ENCODE data around the gene RESP18. TPM values are rescaled to one million over a fixed set of nuclear protein-coding genes. Genes with fewer than 3 reads are reported as not detected.

The RESP18 gene
- total and polyA plus RNA-seq, 4 donors: not detected

- 81 to 85% methylated on average over 6 to 7 of the region's 7 CpGs for WGBS, 2 donors
- H3K4me3 ChIP-seq: no peak overlapping the region
Observed at GRCh38 chr2:219291394-219291793, 41.1 kb downstream of the RESP18 start.

GRCh38 chr2:219290381-219291171 is 42.0 kb downstream of the RESP18 start:
- Histone ChIP-seq H3K9me3 (ENCODE audit: control insufficient read depth in 4 of 4, insufficient read depth in 3 of 4, low read length in 3 of 4) (no peaks in the 10 kb centered on the region), H3K9ac (ENCODE audit: insufficient read depth in 1 of 2, low read length in 2 of 2) (no peak overlapping the region), H3K36me3 (ENCODE audit: control insufficient read depth in 4 of 4, insufficient read depth in 4 of 4, low read length in 4 of 4) (peaks cover 0 to 6% (median under 1%) of the 10 kb centered on the region in 4 donors), H3K27ac (ENCODE audit: low read depth in 1 of 2, low read length in 1 of 2) (no peak overlapping the region), H3K4me1 (ENCODE audit: control insufficient read depth in 5 of 5, insufficient read depth in 5 of 5, low read length in 5 of 5) (peaks cover 0 to 13% (median 4%) of the 10 kb centered on the region in 5 donors), H3K4me3 (no peak overlapping the region), H3K27me3 (ENCODE audit: control insufficient read depth in 3 of 3, insufficient read depth in 3 of 3, low read length in 2 of 3) (peaks cover 0 to 5% (median 0%) of the 10 kb centered on the region in 3 donors)
- no peak for DNase-seq
- no peak for TF ChIP-seq CTCF (IDR thresholded peaks at IDR 0.05; ENCODE audit: control extremely low read depth, extremely low read depth)
- WGBS, 2 donors: 88 to 92% methylated on average over 16 of the region's 16 CpGs
- no peak for ATAC-seq (ENCODE audit: insufficient read depth, low FRiP score)

More at GRCh38 chr2:219291394-219291793, 41.1 kb downstream of the RESP18 start:
- H3K36me3 ChIP-seq (ENCODE audit: control insufficient read depth in 4 of 4, insufficient read depth in 4 of 4, low read length in 4 of 4): no peaks in the 10 kb centered on the region
- H3K9me3 ChIP-seq (ENCODE audit: control insufficient read depth in 4 of 4, insufficient read depth in 3 of 4, low read length in 3 of 4): no peaks in the 10 kb centered on the region
- peaks cover 0 to 5% (median 0%) of the 10 kb centered on the region in 3 donors for H3K27me3 ChIP-seq (ENCODE audit: control insufficient read depth in 3 of 3, insufficient read depth in 3 of 3, low read length in 2 of 3)
- no peak for TF ChIP-seq CTCF (IDR thresholded peaks at IDR 0.05; ENCODE audit: control extremely low read depth, extremely low read depth)
- DNase-seq: no peak
- H3K9ac ChIP-seq (ENCODE audit: insufficient read depth in 1 of 2, low read length in 2 of 2): no peak overlapping the region
- no peak overlapping the region for H3K27ac ChIP-seq (ENCODE audit: low read depth in 1 of 2, low read length in 1 of 2)
- peaks cover 0 to 13% (median 4%) of the 10 kb centered on the region in 5 donors for H3K4me1 ChIP-seq (ENCODE audit: control insufficient read depth in 5 of 5, insufficient read depth in 5 of 5, low read length in 5 of 5)
- ATAC-seq (ENCODE audit: insufficient read depth, low FRiP score): no peak

- Histone ChIP-seq H3K9me3 (ENCODE audit: control insufficient read depth in 4 of 4, insufficient read depth in 3 of 4, low read length in 3 of 4) (no peaks in the 10 kb centered on the region), H3K4me3 (no peak overlapping the region), H3K36me3 (ENCODE audit: control insufficient read depth in 4 of 4, insufficient read depth in 4 of 4, low read length in 4 of 4) (peaks cover 0 to 13% (median 7%) of the 10 kb centered on the region in 4 donors), H3K4me1 (ENCODE audit: control insufficient read depth in 5 of 5, insufficient read depth in 5 of 5, low read length in 5 of 5) (peaks cover 0 to 9% (median 0%) of the 10 kb centered on the region in 5 donors), H3K27ac (ENCODE audit: low read depth in 1 of 2, low read length in 1 of 2) (no peak overlapping the region), H3K27me3 (ENCODE audit: control insufficient read depth in 3 of 3, insufficient read depth in 3 of 3, low read length in 2 of 3) (no peaks in the 10 kb centered on the region), H3K9ac (ENCODE audit: insufficient read depth in 1 of 2, low read length in 2 of 2) (no peak overlapping the region)
- WGBS, 2 donors: 51 to 65% methylated on average over 16 of the region's 16 CpGs
- no peak for TF ChIP-seq CTCF (IDR thresholded peaks at IDR 0.05; ENCODE audit: control extremely low read depth, extremely low read depth)
- DNase-seq (peak; percentile 81 to 87 (median 81)), ATAC-seq (ENCODE audit: insufficient read depth, low FRiP score) (peak; percentile 32)
Observed at GRCh38 chr2:219289537-219290361, 42.8 kb downstream of the RESP18 start.
